ENCODE data around the gene GALNT7. TPM values are rescaled to one million over a fixed set of nuclear protein-coding genes. Genes with fewer than 3 reads are reported as not detected.

GALNT7 gene
- total and polyA plus RNA-seq, 10 of the 15 experiments (the other 5 are each of a cell fraction or from before 2014, with no cell fraction given): 14.2 to 33.2 (median 28.9) TPM

- intact Hi-C loops (cut with micrococcal nuclease; ENCODE audit: unreplicated experiment) (no loop called here), in situ Hi-C loops (cut with MboI) (no loop called here)
- Histone ChIP-seq H3K9ac (ENCODE audit: control insufficient read depth, insufficient read depth, low read length) (no peak overlapping the region), H3K9me3 (replicated peaks; ENCODE audit: control insufficient read depth, insufficient read depth, low read length) (no peaks in the 10 kb centered on the region), H2AFZ (ENCODE audit: control insufficient read depth, low read depth, low read length) (no peak overlapping the region), H3K36me3 (ENCODE audit: control insufficient read depth in 2 of 2, insufficient read depth in 2 of 2, low read length in 1 of 2) (no peaks in the 10 kb centered on the region), H4K20me1 (ENCODE audit: control insufficient read depth, insufficient read depth) (no peaks in the 10 kb centered on the region; the same call in 1 of the 2 replicates), H3K27me3 (replicated peaks in 1 of 2; ENCODE audit: control insufficient read depth in 2 of 2, insufficient read depth in 2 of 2, low read length in 1 of 2) (no peaks in the 10 kb centered on the region), H3K4me2 (ENCODE audit: control insufficient read depth, insufficient read depth) (peak overlapping the region; percentile 50; the same call in 1 of the 2 replicates), H3K4me1 (ENCODE audit: control insufficient read depth, insufficient read depth, low read length) (peaks cover 30% of the 10 kb centered on the region), H3K79me2 (ENCODE audit: control insufficient read depth, insufficient read depth, low read length) (peaks cover 3% of the 10 kb centered on the region), H3K27ac (ENCODE audit: control insufficient read depth, insufficient read depth) (no peak overlapping the region), H3K4me3 (no peak overlapping the region)
- BruUV-seq (replicated peaks): no TSS peak
- ATAC-seq: no peak
- POLR2A ChIA-PET: no interaction called here
- 98% methylated on average over 3 of the region's 3 CpGs for WGBS (ENCODE audit: insufficient coverage, insufficient replicate concordance, low lambda C conversion rate, missing lambda C conversion rate)
- no peak for DNase-seq (ENCODE audit: low read depth, low spot score)
- SMC1A ChIA-PET (ENCODE audit: uncharacterized antibody, unreplicated experiment): interaction anchor here (0.9 to 1.8 kb wide), 7 partner anchors 10 to 76 kb away, joined by 4 to 11 read pairs (median 5); no protein-coding TSS in a partner anchor
- RAD21 ChIA-PET (ENCODE audit: unreplicated experiment): interaction anchor here (0.7 to 1.4 kb wide), 2 partner anchors 8 to 10 kb away, joined by 3 read pairs; no protein-coding TSS in a partner anchor
- no peak for TF ChIP-seq MEF2A (IDR thresholded peaks at IDR 0.05; ENCODE audit: insufficient read depth, low read depth, low read length)
- no peak for FAIRE-seq
- CTCF ChIA-PET: interaction anchor here (0.9 to 2.1 kb wide), 5 partner anchors 14 to 219 kb away, joined by 3 to 9 read pairs (median 8); no protein-coding TSS in a partner anchor
These were observed 74.7 kb downstream of the GALNT7 start for GRCh38 chr4:173243321-173243720.

GRCh38 chr4:173243917-173244658, 75.5 kb downstream of the GALNT7 start:
- intact Hi-C loops (cut with micrococcal nuclease; ENCODE audit: unreplicated experiment): loop anchor here (2.0 kb wide), 1 partner anchor 73 kb away; no protein-coding TSS in a partner anchor
- no peak for FAIRE-seq
- peaks cover 2% of the 10 kb centered on the region for H3K79me2 ChIP-seq (ENCODE audit: control insufficient read depth, insufficient read depth, low read length)
- ChIA-PET SMC1A (ENCODE audit: uncharacterized antibody, unreplicated experiment) (interaction anchor here (1.5 kb wide), 1 partner anchor 13 kb away, joined by 11 read pairs; no protein-coding TSS in a partner anchor), CTCF (interaction anchor here (1.5 to 4.6 kb wide), 2 partner anchors 13 to 14 kb away, joined by 3 to 29 read pairs; no protein-coding TSS in a partner anchor), POLR2A (no interaction called here), RAD21 (ENCODE audit: unreplicated experiment) (interaction anchor here (1.9 kb wide), 1 partner anchor 12 kb away, joined by 5 read pairs; no protein-coding TSS in a partner anchor)
- 60% methylated on average over 3 of the region's 3 CpGs for WGBS (ENCODE audit: insufficient coverage, insufficient replicate concordance, low lambda C conversion rate, missing lambda C conversion rate)
- peak overlapping the region; percentile 50 for H3K4me2 ChIP-seq (ENCODE audit: control insufficient read depth, insufficient read depth)
- H3K9me3 ChIP-seq (replicated peaks; ENCODE audit: control insufficient read depth, insufficient read depth, low read length): no peaks in the 10 kb centered on the region
- no peak overlapping the region for H3K4me3 ChIP-seq
- peaks cover 30% of the 10 kb centered on the region for H3K4me1 ChIP-seq (ENCODE audit: control insufficient read depth, insufficient read depth, low read length)
- H3K27me3 ChIP-seq (replicated peaks in 1 of 2; ENCODE audit: control insufficient read depth in 2 of 2, insufficient read depth in 2 of 2, low read length in 1 of 2): no peaks in the 10 kb centered on the region
- H3K27ac ChIP-seq (ENCODE audit: control insufficient read depth, insufficient read depth): no peak overlapping the region
- H3K36me3 ChIP-seq (ENCODE audit: control insufficient read depth in 2 of 2, insufficient read depth in 2 of 2, low read length in 1 of 2): no peaks in the 10 kb centered on the region
- no TSS peak for BruUV-seq (replicated peaks)
- H2AFZ ChIP-seq (ENCODE audit: control insufficient read depth, low read depth, low read length): no peak overlapping the region
- in situ Hi-C loops (cut with MboI): no loop called here
- ATAC-seq: peak; percentile 78
- no peak overlapping the region for H3K9ac ChIP-seq (ENCODE audit: control insufficient read depth, insufficient read depth, low read length)
- no peaks in the 10 kb centered on the region; the same call in 1 of the 2 replicates for H4K20me1 ChIP-seq (ENCODE audit: control insufficient read depth, insufficient read depth)
- DNase-seq (ENCODE audit: low read depth, low spot score): no peak
- TF ChIP-seq SRF (IDR thresholded peaks at IDR 0.05; ENCODE audit: low read depth in 2 of 2, low read length in 2 of 2) (no peak), POLR2AphosphoS2 (IDR thresholded peaks at IDR 0.05; ENCODE audit: low read depth, low read length) (no peak), CBX5 (IDR thresholded peaks at IDR 0.05; ENCODE audit: low read depth) (no peak), BRCA1 (IDR thresholded peaks at IDR 0.05; ENCODE audit: low read depth, low read length) (no peak), CEBPZ (IDR thresholded peaks at IDR 0.05; ENCODE audit: low read depth, low read length) (no peak), FOXM1 (IDR thresholded peaks at IDR 0.05; ENCODE audit: low read depth, low read length) (0 out of 2 replicates have a peak, but pooled peaks have one; percentile 50), EZH2 (IDR thresholded peaks at IDR 0.05; ENCODE audit: borderline replicate concordance, control insufficient read depth, low read depth, low read length) (no peak), TAF1 (IDR thresholded peaks at IDR 0.05; ENCODE audit: borderline replicate concordance, low read depth, low read length) (no peak), ZNF274 (IDR thresholded peaks at IDR 0.05; ENCODE audit: insufficient read depth, insufficient read length) (no peak), NFIC (IDR thresholded peaks at IDR 0.05; ENCODE audit: low read depth, low read length) (no peak), SMAD5 (IDR thresholded peaks at IDR 0.05; ENCODE audit: low read depth) (no peak), HDAC2 (IDR thresholded peaks at IDR 0.05) (no peak)

Data from GM12878 (cell line).